HG03066 (cell line): ENCODE results near the gene HADHB.
"Not testable (repeated sequence)": the region's sequence is repeated elsewhere in the genome, so short reads cannot be mapped to it uniquely, and the experiment has no call there.

Source experiments
- ATAC-seq: cut with Tn5 transposase; IDR thresholded peaks from one replicate; pipeline ENCODE4 v1.9.1; 2021; ENCODE audit warnings: low read depth; ENCODE audit not compliant: unreplicated experiment

HADHB gene

DNA sequence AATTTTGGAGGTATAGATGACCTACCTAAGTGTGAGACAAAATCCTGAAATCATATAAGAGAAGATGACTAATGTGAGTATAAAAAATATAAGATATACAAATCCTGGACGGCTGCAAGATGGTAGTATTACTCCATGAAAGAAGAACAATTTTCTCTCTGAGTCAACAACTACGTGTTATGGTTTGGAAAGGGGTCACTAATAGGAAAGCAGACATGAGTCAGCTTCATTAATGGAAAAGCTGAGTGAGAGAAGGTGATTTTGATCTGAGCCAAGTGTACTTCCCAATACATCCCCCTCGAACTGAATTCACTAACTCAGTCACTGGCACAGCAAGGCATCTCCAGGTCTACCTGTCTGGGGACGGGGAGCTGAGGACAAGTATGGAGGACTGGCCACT is 81.1 kb downstream of the HADHB start:
- ATAC-seq: no peak

DNA sequence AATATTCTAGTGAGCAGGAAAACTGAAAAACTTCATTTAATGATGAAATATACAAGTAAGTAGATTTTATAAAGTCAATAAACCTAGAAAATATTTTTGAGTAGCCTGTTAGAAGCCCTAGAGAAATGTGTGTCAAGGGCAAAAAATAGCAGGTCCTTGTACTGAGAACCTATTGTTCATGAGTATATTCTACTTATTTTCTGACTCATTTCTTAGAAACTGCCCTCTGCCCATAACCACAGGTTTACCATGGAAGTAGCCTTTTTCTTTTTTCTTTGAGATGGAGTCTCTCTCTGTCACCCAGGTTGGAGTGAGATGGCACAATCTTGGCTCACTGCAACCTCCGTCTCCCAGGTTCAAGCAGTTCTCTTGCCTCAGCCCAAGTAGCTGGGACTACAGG is 81.8 kb downstream of the HADHB start:
- no peak for ATAC-seq

DNA sequence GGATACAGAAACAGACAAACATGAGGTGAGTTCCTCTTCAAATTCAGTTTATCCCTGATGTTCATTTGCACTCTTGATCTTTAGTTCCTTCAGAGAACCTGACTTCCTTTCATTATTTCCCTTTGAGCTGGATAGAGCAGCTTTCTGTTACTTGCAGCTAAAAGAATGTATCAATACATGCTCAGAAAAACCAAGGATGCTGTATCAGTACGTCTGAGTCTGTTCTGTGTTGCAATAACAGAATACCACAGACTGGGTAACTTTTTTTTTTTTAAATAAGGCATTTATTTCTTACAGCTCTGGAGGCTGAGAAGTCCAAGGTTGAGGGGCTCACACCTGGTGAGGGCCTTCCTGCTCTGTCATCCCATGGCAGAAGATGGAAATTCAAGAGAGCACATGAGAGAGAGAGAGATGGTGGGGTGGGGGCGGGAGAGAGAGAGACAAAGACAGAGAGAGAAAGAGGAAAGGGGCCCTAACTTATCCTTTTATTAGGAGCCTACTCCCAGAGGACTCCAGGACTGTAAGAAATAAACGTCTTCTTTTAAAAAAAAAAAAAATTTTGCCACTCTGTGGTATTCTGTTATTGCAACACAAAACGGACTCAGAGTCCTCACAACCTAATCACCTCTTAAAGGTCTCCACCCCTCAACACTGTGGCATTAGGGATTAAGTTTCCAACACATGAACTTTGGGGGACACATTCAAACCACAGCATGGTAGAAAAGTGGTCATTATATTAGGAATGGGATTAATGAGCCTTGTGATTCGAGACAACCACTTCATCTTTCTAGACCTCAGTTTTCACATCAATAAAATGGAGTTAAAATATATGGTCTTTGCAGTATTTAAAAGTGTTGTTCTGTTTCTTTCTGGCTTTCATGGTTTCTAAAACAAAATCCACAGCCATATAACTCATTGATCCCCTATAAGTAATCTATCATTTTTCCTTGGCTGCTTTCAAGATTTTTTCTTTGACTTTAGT is 82.8 kb downstream of the HADHB start:
- ATAC-seq: no peak

DNA sequence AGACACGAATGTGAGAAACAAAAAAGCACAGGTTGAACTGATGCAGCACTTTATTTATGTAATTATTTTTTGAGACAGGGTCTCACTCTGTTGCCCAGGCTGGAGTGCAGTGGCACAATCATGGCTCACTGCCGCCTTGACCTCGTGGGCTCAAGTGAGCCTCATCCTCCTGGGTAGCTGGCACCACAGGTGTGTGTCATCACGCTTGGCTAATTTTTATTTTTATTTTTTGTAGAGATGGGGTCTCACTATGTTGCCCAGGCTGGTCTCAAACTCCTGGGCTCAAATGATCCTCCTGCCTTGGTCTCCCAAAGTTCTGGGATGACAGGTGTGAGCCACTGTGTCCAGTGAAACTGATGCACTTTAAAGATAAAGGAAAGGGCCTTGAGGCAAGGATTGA is 84.3 kb downstream of the HADHB start:
- not testable (repeated sequence) for ATAC-seq

DNA sequence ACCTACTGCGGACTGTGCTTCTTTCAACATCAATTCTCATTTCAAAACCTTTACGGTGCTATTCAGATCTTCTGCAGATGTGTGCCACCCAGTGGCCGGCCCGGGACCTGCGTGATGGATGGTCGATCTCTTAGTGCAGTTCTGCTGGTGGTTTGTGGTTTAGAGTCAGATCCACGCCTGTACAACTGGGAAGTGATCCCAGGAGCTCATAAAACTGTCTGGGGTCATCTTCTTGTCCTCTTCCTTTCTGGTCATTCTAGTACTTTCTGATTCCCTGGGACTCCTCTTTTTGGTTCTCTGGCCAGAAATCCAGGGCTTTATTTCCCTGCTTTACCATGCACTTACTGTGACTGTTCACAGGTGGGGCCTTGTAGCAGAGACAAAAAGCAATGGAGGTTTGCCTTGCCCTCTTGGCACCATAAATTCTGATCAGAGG is 85.4 kb downstream of the HADHB start:
- ATAC-seq: peak; percentile 80

- no peak for ATAC-seq
Observed at GRCh38 chr2:26330604-26331003, 85.9 kb downstream of the HADHB start.

DNA sequence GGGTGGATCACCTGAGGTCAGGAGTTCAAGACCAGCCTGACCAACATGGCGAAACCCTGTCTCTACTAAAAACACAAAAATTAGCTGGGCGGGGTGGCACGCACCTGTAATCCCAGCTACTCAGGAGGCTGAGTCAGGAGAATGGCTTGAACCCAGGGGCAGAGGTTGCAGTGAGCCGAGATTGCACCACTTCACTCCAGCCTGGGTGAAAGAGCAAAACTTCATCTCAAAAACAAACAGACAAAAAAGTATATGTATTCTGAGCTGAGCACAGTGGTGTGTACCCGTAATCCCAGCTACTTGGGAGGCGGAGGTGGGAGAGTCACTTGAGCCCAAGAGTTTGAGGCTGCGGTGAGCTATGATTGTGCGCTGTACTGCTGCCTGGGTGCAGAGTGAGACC is 86.6 kb downstream of the HADHB start:
- not testable (repeated sequence) for ATAC-seq

DNA sequence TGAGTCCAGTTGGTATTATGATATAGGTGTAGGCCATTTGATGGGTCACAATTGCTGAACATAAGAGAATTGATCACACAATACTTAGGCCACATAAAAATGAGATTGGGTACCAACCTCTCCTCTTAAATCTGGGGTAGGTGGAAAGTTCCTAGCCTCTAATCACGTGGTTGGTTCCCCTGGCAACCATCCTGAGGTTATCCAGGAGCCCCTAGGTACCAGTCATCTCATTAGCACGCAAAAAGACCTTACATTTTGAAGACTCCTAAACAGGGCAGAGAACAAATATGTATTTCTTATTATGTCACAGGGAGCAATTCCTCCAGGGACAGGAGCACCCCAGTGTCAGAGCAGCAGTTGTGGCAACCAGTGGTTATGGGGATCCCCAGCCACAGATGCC is 88.6 kb downstream of the HADHB start:
- ATAC-seq: no peak

GRCh38 chr2:26335231-26335630 is 90.5 kb downstream of the HADHB start:
- no peak for ATAC-seq

DNA sequence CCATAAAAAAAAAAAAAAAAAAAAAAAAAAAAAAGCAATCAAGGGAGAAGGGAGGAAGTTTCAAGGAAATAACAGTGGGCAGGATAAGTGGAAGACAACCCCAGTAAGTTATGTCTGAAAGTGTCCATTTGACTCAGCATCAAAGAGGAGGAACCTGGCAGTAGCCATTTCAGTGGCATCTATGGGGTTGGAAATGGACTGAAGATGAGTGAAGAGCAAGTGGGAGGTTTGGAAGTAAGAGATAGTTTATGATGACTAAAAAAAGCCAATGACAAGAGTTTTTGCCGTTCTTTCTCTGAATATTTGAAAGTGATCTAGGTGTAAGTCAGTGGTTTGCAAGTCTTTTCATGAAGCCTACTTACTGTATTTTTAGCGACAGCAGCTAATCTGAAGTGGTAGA is 92.0 kb downstream of the HADHB start:
- no peak for ATAC-seq

DNA sequence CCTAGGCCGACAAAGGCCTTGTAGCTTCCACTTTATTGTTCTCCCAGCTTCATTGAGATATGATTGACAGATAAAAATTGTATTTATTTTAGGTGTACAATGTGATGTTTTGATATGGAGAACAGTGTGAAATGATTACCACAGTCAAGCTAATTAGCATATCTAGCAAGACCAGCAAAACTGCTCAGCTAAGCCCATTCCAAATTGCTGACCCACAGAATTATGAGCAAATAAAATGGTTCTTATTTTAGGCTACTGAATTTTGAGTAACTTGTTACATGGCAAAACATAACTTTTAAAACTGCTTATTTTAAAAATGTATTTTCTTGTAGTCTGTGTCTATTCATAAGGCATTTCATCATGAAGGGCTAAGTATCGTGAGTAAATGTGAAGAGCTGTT is 92.6 kb downstream of the HADHB start:
- ATAC-seq: no peak
